ENCODE measurements around the gene ARF4. TPM values are rescaled to one million over a fixed set of nuclear protein-coding genes. Genes with fewer than 3 reads are reported as not detected.

The ARF4 gene
- total and polyA plus RNA-seq, 12 donors = 67.2 to 443 (median 163) TPM

DNA sequence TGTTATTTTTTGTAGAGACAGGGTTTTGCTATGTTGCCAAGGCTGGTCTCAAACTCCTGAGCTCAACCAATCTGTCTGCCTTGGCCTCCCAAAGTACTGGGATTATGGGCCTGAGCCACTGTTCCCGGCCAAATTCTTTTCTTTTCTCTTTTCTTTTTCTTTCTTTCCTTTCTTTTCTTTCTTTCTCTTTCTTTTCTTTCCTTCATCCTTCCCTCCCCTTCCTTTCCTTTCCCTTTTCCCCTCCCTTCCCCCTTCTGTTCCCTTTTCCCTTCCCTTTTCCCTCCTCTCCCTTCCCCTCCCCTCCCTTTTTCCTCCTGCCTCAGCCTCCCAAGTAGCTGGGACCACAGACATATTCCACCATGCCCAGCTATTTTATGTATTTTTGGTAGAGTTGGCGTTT, 3.1 kb upstream of the ARF4 start:
- DNase-seq = no peak
- no peak for TF ChIP-seq POLR2A (IDR thresholded peaks at IDR 0.05)
- TF ChIP-seq, protein P1, sequence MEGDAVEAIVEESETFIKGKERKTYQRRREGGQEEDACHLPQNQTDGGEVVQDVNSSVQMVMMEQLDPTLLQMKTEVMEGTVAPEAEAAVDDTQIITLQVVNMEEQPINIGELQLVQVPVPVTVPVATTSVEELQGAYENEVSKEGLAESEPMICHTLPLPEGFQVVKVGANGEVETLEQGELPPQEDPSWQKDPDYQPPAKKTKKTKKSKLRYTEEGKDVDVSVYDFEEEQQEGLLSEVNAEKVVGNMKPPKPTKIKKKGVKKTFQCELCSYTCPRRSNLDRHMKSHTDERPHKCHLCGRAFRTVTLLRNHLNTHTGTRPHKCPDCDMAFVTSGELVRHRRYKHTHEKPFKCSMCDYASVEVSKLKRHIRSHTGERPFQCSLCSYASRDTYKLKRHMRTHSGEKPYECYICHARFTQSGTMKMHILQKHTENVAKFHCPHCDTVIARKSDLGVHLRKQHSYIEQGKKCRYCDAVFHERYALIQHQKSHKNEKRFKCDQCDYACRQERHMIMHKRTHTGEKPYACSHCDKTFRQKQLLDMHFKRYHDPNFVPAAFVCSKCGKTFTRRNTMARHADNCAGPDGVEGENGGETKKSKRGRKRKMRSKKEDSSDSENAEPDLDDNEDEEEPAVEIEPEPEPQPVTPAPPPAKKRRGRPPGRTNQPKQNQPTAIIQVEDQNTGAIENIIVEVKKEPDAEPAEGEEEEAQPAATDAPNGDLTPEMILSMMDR (IDR thresholded peaks at IDR 0.05) = no peak
- intact Hi-C loops (cut with DNase I) = no loop called here
- no peaks in the 10 kb centered on the region for H3K27me3 ChIP-seq
- no peaks in the 10 kb centered on the region for H3K36me3 ChIP-seq (replicated peaks in 1 of 2)
- H3K27ac ChIP-seq = no peak overlapping the region
- H3K9me3 ChIP-seq (replicated peaks in 1 of 3) = no peaks in the 10 kb centered on the region
- no peak overlapping the region for H3K4me3 ChIP-seq
- 95 to 98% (median 96%) methylated on average over 2 of the region's 2 CpGs for WGBS, 4 donors
- H3K4me1 ChIP-seq (replicated peaks in 1 of 2) = peaks cover 15 to 22% of the 10 kb centered on the region in 2 donors

DNA sequence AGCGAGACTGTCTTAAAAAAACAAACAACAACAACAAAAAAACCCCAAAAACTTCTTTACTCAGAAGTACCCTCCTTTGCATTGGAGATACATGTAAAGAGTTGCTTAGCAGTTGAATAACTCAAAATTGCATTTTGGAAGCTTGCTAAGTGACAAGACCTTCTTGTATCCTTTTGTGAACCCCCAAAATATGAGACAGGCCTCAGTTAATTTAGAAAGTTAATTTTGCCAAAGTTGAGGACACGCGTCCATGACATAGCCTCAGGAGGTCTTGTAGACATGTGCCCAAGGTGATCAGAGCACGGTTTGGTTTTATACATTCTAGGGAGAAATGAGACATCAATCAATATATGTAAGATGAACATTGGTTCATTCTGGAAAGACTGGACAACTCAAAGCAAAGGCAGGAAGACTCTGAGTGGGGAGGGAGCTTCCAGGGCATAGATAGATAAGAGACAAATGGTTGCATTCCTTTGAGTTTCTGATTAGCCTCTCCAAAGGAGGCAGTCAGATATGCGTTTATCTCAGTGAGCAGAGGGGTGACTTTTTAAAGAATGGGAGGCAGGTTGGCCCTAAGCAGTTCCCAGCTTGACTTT, 1.7 kb upstream of the ARF4 start:
- intact Hi-C loops (cut with DNase I) = loop anchor here in 1 of 2 donors (5.0 kb wide), 1 partner anchor 42 kb away; the partner anchor contains the start of gene PDE12
- no peaks in the 10 kb centered on the region for H3K27me3 ChIP-seq
- no peaks in the 10 kb centered on the region for H3K36me3 ChIP-seq (replicated peaks in 1 of 2)
- H3K4me1 ChIP-seq (replicated peaks in 1 of 2) = peaks cover 28 to 36% of the 10 kb centered on the region in 2 donors
- 61 to 71% (median 68%) methylated on average over 5 of the region's 5 CpGs for WGBS, 4 donors
- H3K27ac ChIP-seq = peak overlapping the region; percentile 96 to 99 (median 97)
- H3K9me3 ChIP-seq (replicated peaks in 1 of 3) = no peaks in the 10 kb centered on the region
- no peak for DNase-seq
- H3K4me3 ChIP-seq = peak overlapping the region in 2 of 4 donors; percentile 53 to 62
- TF ChIP-seq, protein P1 (IDR thresholded peaks at IDR 0.05) = no peak
- no peak for TF ChIP-seq POLR2A (IDR thresholded peaks at IDR 0.05)

GRCh38 chr3:57596495-57597126, 533 bp downstream of the ARF4 start:
- TF ChIP-seq POLR2A (IDR thresholded peaks at IDR 0.05) = peak; percentile 36 to 79
- TF ChIP-seq, protein P1 (IDR thresholded peaks at IDR 0.05) = no peak
- DNase-seq = peak; percentile 76 to 93 (median 89)
- Histone ChIP-seq H3K27ac (peak overlapping the region; percentile 95 to 100 (median 98)), H3K9me3 (replicated peaks in 1 of 3) (no peaks in the 10 kb centered on the region), H3K4me3 (peak overlapping the region; percentile 48 to 96 (median 72)), H3K27me3 (no peaks in the 10 kb centered on the region), H3K36me3 (replicated peaks in 1 of 2) (no peaks in the 10 kb centered on the region), H3K4me1 (replicated peaks in 1 of 2) (peaks cover 47 to 58% of the 10 kb centered on the region in 2 donors)
- intact Hi-C loops (cut with DNase I) = loop anchor here in 1 of 2 donors (5.0 kb wide), 1 partner anchor 39 kb away; the partner anchor contains the start of gene PDE12
- WGBS, 4 donors = 0 to 1% (median 0%) methylated on average over 14 to 31 of the region's 31 CpGs

DNA sequence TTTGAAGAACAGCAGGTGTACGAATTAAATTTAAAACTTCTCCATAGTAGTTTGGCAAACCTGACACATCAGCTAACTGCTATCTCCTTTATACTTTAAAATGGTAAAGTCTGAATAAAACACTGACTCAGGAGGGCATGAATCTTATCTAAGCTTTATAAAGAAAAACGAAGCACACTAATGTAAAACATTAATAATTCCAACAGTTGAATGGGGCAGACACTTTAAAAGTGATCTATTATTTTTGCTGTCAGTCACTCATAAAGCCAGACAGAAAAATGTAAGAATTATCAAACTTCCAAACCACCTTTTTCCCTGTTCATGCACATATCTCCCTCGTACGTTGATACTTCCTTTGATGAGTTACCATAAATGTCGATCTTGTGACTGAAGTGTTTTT, 2.6 kb downstream of the ARF4 start:
- peaks cover 47 to 62% of the 10 kb centered on the region in 2 donors for H3K4me1 ChIP-seq (replicated peaks in 1 of 2)
- no peaks in the 10 kb centered on the region for H3K27me3 ChIP-seq
- H3K36me3 ChIP-seq (replicated peaks in 1 of 2) = no peaks in the 10 kb centered on the region
- H3K9me3 ChIP-seq (replicated peaks in 1 of 3) = no peaks in the 10 kb centered on the region
- peak overlapping the region in 3 of 5 donors; percentile 95 to 99 (median 98) for H3K27ac ChIP-seq
- H3K4me3 ChIP-seq = peak overlapping the region in 1 of 4 donors; percentile 84
- intact Hi-C loops (cut with DNase I) = loop anchor here in 1 of 2 donors (5.0 kb wide), 1 partner anchor 37 kb away; the partner anchor contains the start of gene PDE12
- TF ChIP-seq, protein P1 (IDR thresholded peaks at IDR 0.05) = no peak
- TF ChIP-seq POLR2A (IDR thresholded peaks at IDR 0.05) = no peak
- no peak for DNase-seq
- 20 to 28% (median 26%) methylated on average over 5 of the region's 5 CpGs for WGBS, 4 donors

All from adrenal gland (tissue), 12 donors.